ENCODE measurements around the gene GPR162.

DNA sequence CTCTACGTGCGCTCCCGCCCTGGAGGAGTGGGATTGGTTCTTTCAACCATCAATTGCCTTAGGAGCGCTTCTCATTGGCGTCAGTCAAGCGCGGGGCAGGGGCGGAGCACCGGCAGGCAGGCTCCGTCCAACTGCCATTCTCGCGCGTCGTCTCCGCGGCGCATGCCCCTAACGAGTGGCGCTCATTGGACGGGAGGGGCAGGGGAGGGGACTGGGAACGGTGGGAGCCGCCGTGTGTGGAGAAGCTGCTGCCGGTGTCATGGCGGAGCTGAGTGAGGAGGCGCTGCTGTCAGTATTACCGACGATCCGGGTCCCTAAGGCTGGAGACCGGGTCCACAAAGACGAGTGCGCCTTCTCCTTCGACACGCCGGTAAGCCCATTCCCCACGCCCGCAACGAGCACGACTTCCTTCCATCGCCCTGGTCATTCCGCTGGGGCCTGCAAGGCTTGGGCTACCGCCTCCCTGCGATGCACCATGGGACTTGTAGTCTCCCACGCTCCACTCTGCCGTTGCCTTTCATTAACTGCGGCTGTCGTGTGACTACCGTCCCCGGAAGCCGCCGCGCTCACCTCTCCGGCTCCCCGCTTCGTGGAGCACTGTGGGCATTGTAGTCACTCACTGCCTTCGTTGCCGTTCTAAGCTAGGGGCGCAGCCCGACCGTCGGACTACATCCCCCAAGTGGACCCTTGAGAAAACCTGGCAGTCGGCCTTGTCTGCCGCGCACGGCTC lies 30.5 kb downstream of the GPR162 start, which contains the start of gene USP5:
- no peak for TF ChIP-seq EP300 (IDR thresholded peaks at IDR 0.05)
- peak in 2 of 3 donors; percentile 64 to 87 for TF ChIP-seq POLR2AphosphoS5 (IDR thresholded peaks at IDR 0.05)

All from suprapubic skin (tissue), 4 donors.